HG03175 (cell line): ENCODE measurements around the gene TMC6.
"Not testable (repeated sequence)": the region's sequence is repeated elsewhere in the genome, so short reads cannot be mapped to it uniquely, and the experiment has no call there.

ENCODE experiments used
- ATAC-seq: cut with Tn5 transposase; IDR thresholded peaks from one replicate; pipeline ENCODE4 v1.9.1; 2021; ENCODE audit warnings: mild to moderate bottlenecking, moderate library complexity; ENCODE audit not compliant: unreplicated experiment

The TMC6 gene

GRCh38 chr17:78124081-78124835, 4.3 kb downstream of the TMC6 start:
- ATAC-seq, result peak; percentile 33

- no peak for ATAC-seq
Observed at GRCh38 chr17:78123258-78123929, 5.2 kb downstream of the TMC6 start.

- no peak for ATAC-seq
Observed at GRCh38 chr17:78122931-78123249, 5.7 kb downstream of the TMC6 start.

GRCh38 chr17:78122216-78122930, 6.2 kb downstream of the TMC6 start:
- no peak for ATAC-seq

GRCh38 chr17:78121801-78122215, 6.7 kb downstream of the TMC6 start:
- ATAC-seq, result no peak

GRCh38 chr17:78120971-78121800, 7.4 kb downstream of the TMC6 start:
- no peak for ATAC-seq

- no peak for ATAC-seq
Observed at GRCh38 chr17:78120537-78120936, 8.0 kb downstream of the TMC6 start.

- ATAC-seq, result no peak
Observed at GRCh38 chr17:78118801-78119241, 9.7 kb downstream of the TMC6 start.

GRCh38 chr17:78117027-78117981, 11.3 kb downstream of the TMC6 start:
- no peak for ATAC-seq

- no peak for ATAC-seq
Observed at GRCh38 chr17:78116411-78116810, 12.1 kb downstream of the TMC6 start.

- ATAC-seq, result not testable (repeated sequence)
Observed at GRCh38 chr17:78115803-78116202, 12.8 kb downstream of the TMC6 start.

GRCh38 chr17:78114831-78115723, 13.5 kb downstream of the TMC6 start:
- no peak for ATAC-seq

- ATAC-seq, result no peak
Observed at GRCh38 chr17:78113804-78114785, 14.5 kb downstream of the TMC6 start.

GRCh38 chr17:78112518-78113471, 15.8 kb downstream of the TMC6 start:
- peak; percentile 45 for ATAC-seq

- no peak for ATAC-seq
Observed at GRCh38 chr17:78111727-78112517, 16.6 kb downstream of the TMC6 start.
